HG02610 (cell line): ENCODE results near the gene WWC1.

Experiments
- ATAC-seq: cut with Tn5 transposase; IDR thresholded peaks from one replicate; pipeline ENCODE4 v1.9.1; 2021; ENCODE audit warnings: mild to moderate bottlenecking, moderate library complexity; ENCODE audit not compliant: unreplicated experiment

WWC1 gene

GRCh38 chr5:168291342-168291963 is at the start of gene WWC1:
Gene WWC1 (plus strand): TSS chr5:168291645. CDS start chr5:168292153, 508 bp downstream.
- peak; percentile 68 for ATAC-seq

DNA sequence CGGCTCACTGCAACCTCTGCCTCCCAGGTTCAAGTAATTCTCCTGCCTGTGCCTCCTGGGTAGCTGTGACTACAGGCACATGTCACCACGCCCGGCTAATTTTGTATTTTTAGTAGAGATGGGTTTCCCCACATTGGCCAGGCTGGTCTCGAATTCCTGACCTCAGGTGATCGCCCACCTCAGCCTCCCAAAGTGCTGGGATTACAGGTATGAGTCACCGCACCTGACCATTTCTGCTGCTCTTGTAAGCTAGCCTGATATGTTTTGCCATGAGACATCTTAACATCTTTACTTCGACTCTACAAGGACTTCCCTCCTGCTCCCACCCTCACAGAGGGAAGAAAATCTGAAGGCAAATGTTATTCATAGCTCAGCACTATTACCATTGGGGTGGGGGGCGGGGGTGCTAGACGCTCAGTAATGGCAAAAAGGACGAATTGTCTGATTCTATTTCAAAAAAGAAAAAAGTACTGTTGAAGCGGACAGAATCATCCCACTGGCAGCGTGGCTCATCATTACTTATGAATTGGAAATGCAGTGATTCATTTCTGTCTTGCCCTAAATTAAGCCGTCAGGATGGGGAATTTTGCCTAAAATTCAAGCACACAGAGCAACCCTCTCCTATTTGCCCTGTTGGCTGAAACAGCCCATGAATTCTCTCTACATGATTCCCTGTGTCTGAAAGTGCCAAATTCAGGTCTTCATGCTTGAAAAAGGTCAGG is 46.4 kb upstream of the WWC1 start:
- no peak for ATAC-seq

- no peak for ATAC-seq
Observed at GRCh38 chr5:168249923-168250322, 41.5 kb upstream of the WWC1 start.

DNA sequence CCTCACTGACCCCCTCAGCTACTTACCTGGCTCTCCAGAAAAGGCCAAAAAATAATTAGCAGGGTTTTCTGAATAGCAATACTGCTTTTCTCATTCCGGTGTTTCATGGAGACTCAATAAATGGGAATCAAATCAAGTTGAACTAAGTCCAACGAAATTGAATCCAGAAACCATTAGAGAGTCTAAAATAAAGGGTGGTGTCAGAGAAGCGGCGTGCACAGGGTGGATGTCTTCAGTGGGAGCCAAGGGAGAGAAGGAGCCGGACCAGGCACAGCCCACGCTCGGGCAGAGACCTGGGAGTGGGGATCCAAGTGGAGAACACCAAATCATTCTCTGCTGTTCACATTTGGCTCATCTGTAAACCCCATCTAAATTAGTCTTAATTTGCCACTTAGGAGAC is 40.2 kb upstream of the WWC1 start:
- no peak for ATAC-seq

GRCh38 chr5:168254013-168254693 is 37.3 kb upstream of the WWC1 start:
- no peak for ATAC-seq

- no peak for ATAC-seq
Observed at GRCh38 chr5:168260353-168261226, 30.9 kb upstream of the WWC1 start.

GRCh38 chr5:168261227-168261571 is 30.2 kb upstream of the WWC1 start:
- no peak for ATAC-seq

DNA sequence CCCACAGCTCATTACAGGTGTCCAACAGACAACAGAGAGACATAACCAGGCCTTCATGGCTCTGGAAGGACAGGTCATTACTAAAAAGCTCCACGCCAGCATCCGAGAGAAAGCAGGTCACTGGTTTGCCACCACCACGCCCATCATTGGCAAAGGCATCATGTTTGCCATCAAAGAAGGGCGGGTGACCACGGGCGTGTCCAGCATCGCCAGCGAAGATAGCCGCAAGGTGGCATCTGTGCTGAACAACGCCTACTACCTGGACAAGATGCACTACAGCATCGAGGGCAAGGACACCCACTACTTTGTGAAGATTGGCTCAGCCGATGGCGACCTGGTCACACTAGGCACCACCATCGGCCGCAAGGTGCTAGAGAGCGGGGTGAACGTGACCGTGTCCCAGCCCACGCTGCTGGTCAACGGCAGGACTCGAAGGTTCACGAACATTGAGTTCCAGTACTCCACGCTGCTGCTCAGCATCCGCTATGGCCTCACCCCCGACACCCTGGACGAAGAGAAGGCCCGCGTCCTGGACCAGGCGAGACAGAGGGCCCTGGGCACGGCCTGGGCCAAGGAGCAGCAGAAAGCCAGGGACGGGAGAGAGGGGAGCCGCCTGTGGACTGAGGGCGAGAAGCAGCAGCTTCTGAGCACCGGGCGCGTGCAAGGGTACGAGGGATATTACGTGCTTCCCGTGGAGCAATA is 29.3 kb upstream of the WWC1 start:
- no peak for ATAC-seq

DNA sequence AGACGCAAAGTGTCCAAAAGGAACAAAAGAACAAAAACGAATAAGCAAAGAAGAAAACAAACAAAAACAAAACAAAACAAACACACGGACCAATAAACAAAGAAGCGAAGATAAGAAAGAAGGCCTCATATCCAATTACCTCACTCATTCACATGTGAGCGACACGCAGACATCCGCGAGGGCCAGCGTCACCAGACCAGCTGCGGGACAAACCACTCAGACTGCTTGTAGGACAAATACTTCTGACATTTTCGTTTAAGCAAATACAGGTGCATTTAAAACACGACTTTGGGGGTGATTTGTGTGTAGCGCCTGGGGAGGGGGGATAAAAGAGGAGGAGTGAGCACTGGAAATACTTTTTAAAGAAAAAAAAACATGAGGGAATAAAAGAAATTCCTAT is 28.3 kb upstream of the WWC1 start:
- no peak for ATAC-seq

DNA sequence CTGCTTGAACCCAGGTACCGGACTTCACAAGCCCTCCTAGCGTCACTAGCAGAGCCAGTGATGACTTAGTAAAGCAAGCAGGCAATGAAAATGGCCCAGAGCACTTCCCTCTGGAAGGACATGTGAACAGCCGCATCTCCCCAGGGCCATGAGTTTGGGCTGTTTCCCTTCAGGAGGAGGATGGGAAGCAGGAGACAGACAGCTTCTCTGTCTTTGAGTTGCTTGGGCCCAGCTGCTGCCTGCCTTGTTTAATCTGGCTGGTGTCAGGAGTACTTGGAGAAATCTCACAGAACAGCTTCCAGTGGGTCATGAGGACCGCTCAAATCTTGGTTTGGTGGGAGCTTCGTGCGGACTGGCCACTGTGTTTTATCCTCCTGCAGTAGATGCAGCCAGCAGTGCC is 25.4 kb upstream of the WWC1 start:
- no peak for ATAC-seq

DNA sequence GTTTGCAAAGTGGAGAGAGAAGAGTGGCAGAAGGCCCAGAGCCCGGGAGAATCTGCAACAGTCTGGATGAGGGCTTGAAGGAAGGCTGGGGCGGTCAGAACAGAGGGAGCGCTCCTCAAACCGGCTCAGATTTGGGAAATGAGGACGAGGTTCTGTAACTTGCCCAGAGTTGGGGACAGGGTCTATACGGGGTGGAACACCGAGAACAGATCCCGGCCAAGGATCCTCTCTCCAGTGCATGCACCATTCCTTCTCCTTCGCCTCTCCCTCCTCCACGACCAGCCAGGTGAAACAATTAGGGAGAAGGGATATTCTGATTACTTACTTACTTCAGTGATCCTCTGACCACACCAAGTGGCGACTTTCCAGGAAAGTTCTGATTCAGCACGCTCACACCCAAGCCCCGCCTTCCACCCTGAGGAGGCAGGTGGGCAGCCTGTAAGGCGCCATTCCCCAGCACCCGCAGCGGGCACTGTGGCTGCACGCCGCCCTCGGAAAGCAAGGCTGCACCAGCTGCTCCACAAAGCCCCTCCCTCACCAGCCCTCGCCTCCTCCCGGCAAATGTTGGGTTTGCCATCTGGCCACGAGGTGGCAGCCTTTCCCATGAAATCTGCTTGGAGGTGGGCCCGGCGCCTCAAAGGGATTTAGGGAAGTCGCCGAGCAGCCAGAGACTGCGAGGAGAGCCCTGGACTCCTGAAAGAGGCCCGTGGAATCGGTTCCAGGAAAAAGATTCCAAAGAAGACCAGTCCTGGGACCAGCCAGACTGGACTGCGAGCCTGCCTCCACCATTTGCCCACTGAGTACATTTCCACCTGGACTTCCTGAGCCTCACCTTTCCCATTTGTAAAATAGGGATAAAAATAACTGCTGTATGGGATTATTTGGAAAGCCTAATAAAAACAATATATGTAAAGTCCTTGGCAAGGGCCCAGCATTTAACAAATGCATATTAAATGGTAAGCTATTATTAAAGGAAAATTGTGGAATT is 22.2 kb upstream of the WWC1 start:
- peak; percentile 88 for ATAC-seq

GRCh38 chr5:168269937-168270330 is 21.5 kb upstream of the WWC1 start:
- ATAC-seq = no peak

DNA sequence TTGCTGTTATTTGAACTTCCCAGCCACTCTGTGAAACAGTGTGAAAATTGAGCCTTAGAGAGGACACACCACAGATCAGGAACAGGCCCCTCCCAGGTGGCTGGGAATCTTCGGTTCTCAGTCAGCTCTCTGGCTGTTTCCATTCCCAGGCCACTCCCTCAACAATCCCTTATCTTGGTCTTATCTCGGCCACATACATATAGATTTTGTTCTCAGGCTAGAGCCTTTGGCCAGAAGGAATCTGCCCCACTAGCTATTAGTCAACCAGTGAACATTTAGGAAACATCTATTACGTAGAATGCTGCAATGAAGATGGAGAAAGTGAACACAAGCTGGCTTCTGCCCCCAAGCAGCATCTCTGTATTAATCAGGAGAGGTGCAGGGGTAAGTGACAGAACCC is 21.0 kb upstream of the WWC1 start:
- ATAC-seq = no peak

GRCh38 chr5:168273056-168273980 is 18.1 kb upstream of the WWC1 start:
- ATAC-seq = no peak

DNA sequence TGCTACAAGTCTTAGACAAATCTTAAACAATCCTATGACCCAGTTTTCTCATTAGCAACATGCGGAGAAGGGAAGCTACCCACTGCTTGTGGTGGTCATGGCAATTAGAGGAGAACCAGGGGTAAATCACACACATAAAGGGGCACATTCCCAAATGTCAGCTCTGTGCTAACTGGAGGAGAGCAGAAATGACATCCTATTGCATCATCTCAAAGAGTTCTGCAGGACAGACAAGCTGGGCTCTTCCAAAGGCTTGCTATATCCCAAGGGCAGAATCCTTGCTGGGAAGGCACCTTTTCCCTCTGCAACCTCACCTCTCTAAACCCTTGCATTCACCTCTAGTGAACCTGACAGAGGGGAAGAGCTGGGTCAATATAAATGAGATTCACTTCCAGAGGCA is 17.0 kb upstream of the WWC1 start:
- no peak for ATAC-seq

GRCh38 chr5:168275940-168276339 is 15.5 kb upstream of the WWC1 start:
- ATAC-seq = no peak

GRCh38 chr5:168282120-168282519 is 9.3 kb upstream of the WWC1 start:
- no peak for ATAC-seq

GRCh38 chr5:168284809-168285208 is 6.6 kb upstream of the WWC1 start:
- ATAC-seq = no peak
